Sigmoid colon (tissue), 3 donors: ENCODE measurements around the gene TPBGL.

Experiments
- POLR2A ChIP-seq, 2 donors: fragments of 450-650 bp; IDR thresholded peaks; one replicate each; pipeline ENCODE4 v1.6.1; 2016; ENCODE audit warnings: antibody characterized with exemption in 2 of 2, mild to moderate bottlenecking in 2 of 2, moderate library complexity in 2 of 2
- TF ChIP-seq, protein P1 (sequence below), 4 experiments: fragments of 450-650 bp in 3 of 4; fragments of 200-600 bp in 1 of 4; IDR thresholded peaks; one replicate each; pipeline ENCODE4 v1.5.1; 2016 to 2019; ENCODE audit warnings: antibody characterized with exemption in 4 of 4, mild to moderate bottlenecking in 3 of 4, moderate library complexity in 2 of 4

DNA sequence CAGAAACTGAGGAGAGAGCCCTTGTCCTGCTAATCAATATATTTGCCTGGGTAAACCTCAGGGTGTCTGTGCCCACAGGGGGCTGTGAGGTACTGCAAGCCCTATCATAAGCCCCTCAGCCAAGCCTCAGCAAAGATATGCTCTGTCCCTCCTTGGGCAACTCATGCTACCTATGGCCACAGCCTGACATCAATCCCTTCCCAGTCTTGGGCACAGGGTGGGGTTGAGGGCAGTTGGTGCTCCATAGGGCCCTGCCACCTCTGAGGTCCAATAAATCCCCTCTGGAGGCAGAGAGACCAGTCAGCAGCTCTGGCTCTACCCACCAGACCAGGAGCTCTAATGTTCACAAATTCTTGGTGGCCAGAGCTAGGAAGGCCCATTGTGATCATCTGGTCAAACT is 23.8 kb downstream of the TPBGL start:
- TF ChIP-seq, protein P1, sequence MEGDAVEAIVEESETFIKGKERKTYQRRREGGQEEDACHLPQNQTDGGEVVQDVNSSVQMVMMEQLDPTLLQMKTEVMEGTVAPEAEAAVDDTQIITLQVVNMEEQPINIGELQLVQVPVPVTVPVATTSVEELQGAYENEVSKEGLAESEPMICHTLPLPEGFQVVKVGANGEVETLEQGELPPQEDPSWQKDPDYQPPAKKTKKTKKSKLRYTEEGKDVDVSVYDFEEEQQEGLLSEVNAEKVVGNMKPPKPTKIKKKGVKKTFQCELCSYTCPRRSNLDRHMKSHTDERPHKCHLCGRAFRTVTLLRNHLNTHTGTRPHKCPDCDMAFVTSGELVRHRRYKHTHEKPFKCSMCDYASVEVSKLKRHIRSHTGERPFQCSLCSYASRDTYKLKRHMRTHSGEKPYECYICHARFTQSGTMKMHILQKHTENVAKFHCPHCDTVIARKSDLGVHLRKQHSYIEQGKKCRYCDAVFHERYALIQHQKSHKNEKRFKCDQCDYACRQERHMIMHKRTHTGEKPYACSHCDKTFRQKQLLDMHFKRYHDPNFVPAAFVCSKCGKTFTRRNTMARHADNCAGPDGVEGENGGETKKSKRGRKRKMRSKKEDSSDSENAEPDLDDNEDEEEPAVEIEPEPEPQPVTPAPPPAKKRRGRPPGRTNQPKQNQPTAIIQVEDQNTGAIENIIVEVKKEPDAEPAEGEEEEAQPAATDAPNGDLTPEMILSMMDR (IDR thresholded peaks at IDR 0.05) = no peak
- TF ChIP-seq POLR2A (IDR thresholded peaks at IDR 0.05) = no peak
